HEK293 (cell line): ENCODE measurements around the gene SLC19A1.

ENCODE experiments used
- PRDM1 ChIP-seq: fragments of 450-650 bp; formaldehyde crosslinking; IDR thresholded peaks from 2 replicates; pipeline ENCODE4; 2016; ENCODE audit warnings: missing biosample characterization, missing genetic modification characterization
- ZBTB10 ChIP-seq: fragments of 450-650 bp; formaldehyde crosslinking; IDR thresholded peaks from 2 replicates; pipeline ENCODE4 v1.5.1; 2016; ENCODE audit warnings: missing biosample characterization, missing genetic modification characterization
- ZNF138 ChIP-seq: fragments of 450-650 bp; formaldehyde crosslinking; IDR thresholded peaks from 2 replicates; pipeline ENCODE4 v1.5.1; 2016; ENCODE audit warnings: missing biosample characterization, missing genetic modification characterization, borderline replicate concordance
- ZNF274 ChIP-seq, 2 experiments: fragments of 200-500 bp in 1 of 2; fragments of 450-650 bp in 1 of 2; sonication (Bioruptor generic) in 1 of 2; formaldehyde crosslinking in 1 of 2; IDR thresholded peaks; 2 replicates each; pipeline versions ENCODE4 v1.5.1 to v1.6.1; 2014 to 2016; ENCODE audit warnings: borderline replicate concordance in 1 of 2, inconsistent platforms in 1 of 2, low read length in 1 of 2, missing biosample characterization in 1 of 2, missing genetic modification characterization in 1 of 2
- ZNF433 ChIP-seq: fragments of 450-650 bp; formaldehyde crosslinking; IDR thresholded peaks from 2 replicates; pipeline ENCODE4 v1.5.1; 2016; ENCODE audit warnings: missing biosample characterization, missing genetic modification characterization, low read depth
- TF ChIP-seq, protein P1 (sequence below): fragments of 450-650 bp; formaldehyde crosslinking; IDR thresholded peaks from 2 replicates; pipeline ENCODE4 v1.5.1; 2016; ENCODE audit warnings: missing biosample characterization, missing genetic modification characterization
- TF ChIP-seq, protein P2 (sequence below): fragments of 450-650 bp; IDR thresholded peaks from 2 replicates; pipeline ENCODE4 v1.5.1; 2018; ENCODE audit warnings: missing biosample characterization, mild to moderate bottlenecking, missing genetic modification characterization

DNA sequence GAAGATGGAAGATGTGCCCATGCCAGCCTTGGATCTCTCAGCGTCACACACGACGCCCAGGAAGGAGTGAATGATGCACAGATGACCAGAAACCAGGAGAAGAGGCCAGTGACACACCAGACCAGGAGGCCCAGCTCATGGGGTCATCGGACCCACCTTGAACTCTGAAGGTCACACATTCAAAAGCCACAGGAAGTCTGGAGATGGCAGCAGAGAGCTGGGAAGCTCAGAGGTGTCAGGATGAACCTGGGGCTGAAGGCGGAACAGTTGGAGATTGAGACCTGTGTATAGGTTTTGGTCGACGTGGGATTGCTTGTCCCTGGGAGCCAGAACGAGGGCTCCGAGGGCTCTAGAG is 43.6 kb downstream of the SLC19A1 start:
- TF ChIP-seq ZNF138 (no peak), ZNF433 (tag by site-specific recombination) (no peak), ZBTB10 (tag by site-specific recombination) (no peak), ZNF274 (IDR thresholded peaks at IDR 0.05; ENCODE audit: low read length) (no peak), ZNF274 (tag by site-specific recombination; IDR thresholded peaks at IDR 0.05; ENCODE audit: borderline replicate concordance) (no peak), PRDM1 (tag by site-specific recombination) (no peak)
- TF ChIP-seq, protein P1, sequence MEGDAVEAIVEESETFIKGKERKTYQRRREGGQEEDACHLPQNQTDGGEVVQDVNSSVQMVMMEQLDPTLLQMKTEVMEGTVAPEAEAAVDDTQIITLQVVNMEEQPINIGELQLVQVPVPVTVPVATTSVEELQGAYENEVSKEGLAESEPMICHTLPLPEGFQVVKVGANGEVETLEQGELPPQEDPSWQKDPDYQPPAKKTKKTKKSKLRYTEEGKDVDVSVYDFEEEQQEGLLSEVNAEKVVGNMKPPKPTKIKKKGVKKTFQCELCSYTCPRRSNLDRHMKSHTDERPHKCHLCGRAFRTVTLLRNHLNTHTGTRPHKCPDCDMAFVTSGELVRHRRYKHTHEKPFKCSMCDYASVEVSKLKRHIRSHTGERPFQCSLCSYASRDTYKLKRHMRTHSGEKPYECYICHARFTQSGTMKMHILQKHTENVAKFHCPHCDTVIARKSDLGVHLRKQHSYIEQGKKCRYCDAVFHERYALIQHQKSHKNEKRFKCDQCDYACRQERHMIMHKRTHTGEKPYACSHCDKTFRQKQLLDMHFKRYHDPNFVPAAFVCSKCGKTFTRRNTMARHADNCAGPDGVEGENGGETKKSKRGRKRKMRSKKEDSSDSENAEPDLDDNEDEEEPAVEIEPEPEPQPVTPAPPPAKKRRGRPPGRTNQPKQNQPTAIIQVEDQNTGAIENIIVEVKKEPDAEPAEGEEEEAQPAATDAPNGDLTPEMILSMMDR (tag by site-specific recombination), result no peak
- TF ChIP-seq, protein P2, sequence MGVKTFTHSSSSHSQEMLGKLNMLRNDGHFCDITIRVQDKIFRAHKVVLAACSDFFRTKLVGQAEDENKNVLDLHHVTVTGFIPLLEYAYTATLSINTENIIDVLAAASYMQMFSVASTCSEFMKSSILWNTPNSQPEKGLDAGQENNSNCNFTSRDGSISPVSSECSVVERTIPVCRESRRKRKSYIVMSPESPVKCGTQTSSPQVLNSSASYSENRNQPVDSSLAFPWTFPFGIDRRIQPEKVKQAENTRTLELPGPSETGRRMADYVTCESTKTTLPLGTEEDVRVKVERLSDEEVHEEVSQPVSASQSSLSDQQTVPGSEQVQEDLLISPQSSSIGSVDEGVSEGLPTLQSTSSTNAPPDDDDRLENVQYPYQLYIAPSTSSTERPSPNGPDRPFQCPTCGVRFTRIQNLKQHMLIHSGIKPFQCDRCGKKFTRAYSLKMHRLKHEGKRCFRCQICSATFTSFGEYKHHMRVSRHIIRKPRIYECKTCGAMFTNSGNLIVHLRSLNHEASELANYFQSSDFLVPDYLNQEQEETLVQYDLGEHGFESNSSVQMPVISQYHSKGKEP, result no peak
